ENCODE data around the gene GNAI2.
A peak's percentile ranks its signal among the peaks of the same experiment; 100 is the strongest.
"Not testable (repeated sequence)": the region's sequence is repeated elsewhere in the genome, so short reads cannot be mapped to it uniquely, and the experiment has no call there.

The GNAI2 gene

GRCh38 chr3:50228184-50228763 lies 7.7 kb upstream of the GNAI2 start:
- DNase-seq = not testable (repeated sequence)

GRCh38 chr3:50229490-50229889 lies 6.5 kb upstream of the GNAI2 start:
- DNase-seq = no peak

GRCh38 chr3:50230104-50230793 lies 5.8 kb upstream of the GNAI2 start:
- DNase-seq = no peak

GRCh38 chr3:50230794-50231125 lies 5.2 kb upstream of the GNAI2 start:
- no peak for DNase-seq

GRCh38 chr3:50231581-50231980 lies 4.4 kb upstream of the GNAI2 start:
- no peak for DNase-seq

GRCh38 chr3:50232303-50232702 lies 3.7 kb upstream of the GNAI2 start:
- no peak for DNase-seq

- no peak for DNase-seq
These were observed 2.8 kb upstream of the GNAI2 start for GRCh38 chr3:50233176-50233575.

- DNase-seq = no peak
These were observed 604 bp downstream of the GNAI2 start for GRCh38 chr3:50236484-50237132.

GRCh38 chr3:50237133-50237651 lies 1.2 kb downstream of the GNAI2 start:
- no peak for DNase-seq

- peak; percentile 82 for DNase-seq
These were observed 1.9 kb downstream of the GNAI2 start for GRCh38 chr3:50237754-50238548.

- no peak for DNase-seq
These were observed 2.6 kb downstream of the GNAI2 start for GRCh38 chr3:50238549-50239026.

- DNase-seq = no peak
These were observed 3.6 kb downstream of the GNAI2 start for GRCh38 chr3:50239649-50240048.

- DNase-seq = no peak
These were observed 5.2 kb downstream of the GNAI2 start for GRCh38 chr3:50241163-50241562.

GRCh38 chr3:50241713-50242380 lies 5.8 kb downstream of the GNAI2 start:
- no peak for DNase-seq

GRCh38 chr3:50242381-50242770 lies 6.4 kb downstream of the GNAI2 start:
- no peak for DNase-seq

- DNase-seq = no peak
These were observed 7.0 kb downstream of the GNAI2 start for GRCh38 chr3:50242851-50243542.

GRCh38 chr3:50243543-50243895 lies 7.5 kb downstream of the GNAI2 start:
- DNase-seq = no peak

GRCh38 chr3:50244813-50245212 lies 8.8 kb downstream of the GNAI2 start:
- not testable (repeated sequence) for DNase-seq

GRCh38 chr3:50245251-50245745 lies 9.3 kb downstream of the GNAI2 start:
- no peak for DNase-seq

GRCh38 chr3:50245831-50246516 lies 10.0 kb downstream of the GNAI2 start:
- DNase-seq = peak; percentile 97

- peak; percentile 74 for DNase-seq
These were observed 10.5 kb downstream of the GNAI2 start for GRCh38 chr3:50246517-50246954.
